H1 (cell line): Measurements from ENCODE around the gene USHBP1. TPM values are rescaled to one million over a fixed set of nuclear protein-coding genes. Genes with fewer than 3 reads are reported as not detected.

Source experiments
- CTCF ChIA-PET: fragments of 300-600 bp; sonication (Branson Sonifier 250); formaldehyde crosslinking; loops from one replicate; lab custom pipeline; 2021; ENCODE audit not compliant: partially characterized antibody; lab: Charles Lee
- POLR2A ChIA-PET: fragments of 300-600 bp; sonication (Branson Sonifier 250); formaldehyde crosslinking; loops from one replicate; lab custom pipeline; 2021; ENCODE audit warnings: inconsistent platforms; ENCODE audit not compliant: partially characterized antibody; lab: Charles Lee
- DNase-seq, 2 experiments: peaks; one replicate each; pipeline versions ENCODE4 v3.0.0 to v3.0.0-alpha.2; 2010 to 2022; ENCODE audit warnings: low spot score in 2 of 2, low read depth in 1 of 2, mixed read lengths in 1 of 2
- FAIRE-seq: peaks from 2 replicates; lab custom pipeline; 2011; peaks lifted over from hg19 to GRCh38; lab: Jason Lieb, UNC
- H2AFZ ChIP-seq: 2 replicates; pipeline ENCODE4 v1.8.1; 2012; ENCODE audit warnings: low read length, inconsistent platforms
- H2AK5ac ChIP-seq: 2 replicates; pipeline ENCODE4 v1.6.1; 2013; ENCODE audit warnings: low read depth, low read length
- H2BK120ac ChIP-seq: replicated peaks from 2 replicates; pipeline ENCODE3; 2013; ENCODE audit warnings: low read depth, low read length, inconsistent platforms
- H2BK12ac ChIP-seq: 2 replicates; pipeline ENCODE4 v1.6.1; 2013; ENCODE audit warnings: low read depth, low read length
- H2BK15ac ChIP-seq: 2 replicates; pipeline ENCODE4 v1.6.1; 2013; ENCODE audit warnings: low read length
- H2BK20ac ChIP-seq: 2 replicates; pipeline ENCODE4 v1.6.1; 2013; ENCODE audit warnings: low read length
- H2BK5ac ChIP-seq: 2 replicates; pipeline ENCODE4 v1.6.1; 2013; ENCODE audit warnings: low read depth, low read length
- H3K14ac ChIP-seq: 2 replicates; pipeline ENCODE4 v1.6.1; 2013; ENCODE audit warnings: inconsistent platforms; ENCODE audit not compliant: insufficient read length
- H3K18ac ChIP-seq: 2 replicates; pipeline ENCODE4 v1.6.1; 2013; ENCODE audit warnings: low read length; ENCODE audit errors: extremely low read depth
- H3K23ac ChIP-seq: 2 replicates; pipeline ENCODE4 v1.6.1; 2013; ENCODE audit warnings: inconsistent platforms; ENCODE audit not compliant: insufficient read length
- H3K23me2 ChIP-seq: 2 replicates; pipeline ENCODE4 v1.6.1; 2013; ENCODE audit warnings: low read depth, low read length
- H3K27ac ChIP-seq: 2 replicates; pipeline ENCODE4 v1.6.1; 2011; ENCODE audit warnings: low read depth, low read length, inconsistent platforms
- H3K27me3 ChIP-seq, 4 experiments: replicated peaks in 1 of 4; 1 replicate in 1 of 4; 2 replicates in 3 of 4; pipeline versions ENCODE4 v1.6.1 to v1.8.1; 2011 to 2013; ENCODE audit warnings: low read length in 3 of 4, mild to moderate bottlenecking in 3 of 4, inconsistent platforms in 2 of 4, mixed read lengths in 2 of 4, moderate library complexity in 1 of 4; ENCODE audit not compliant: control insufficient read depth in 3 of 4, insufficient read depth in 3 of 4; ENCODE audit errors: extremely low read depth in 1 of 4
- H3K36me3 ChIP-seq, 4 experiments: 2 replicates each; pipeline versions ENCODE4 v1.6.1 to v1.8.1; 2011 to 2013; ENCODE audit warnings: mild to moderate bottlenecking in 4 of 4, low read length in 3 of 4, moderate library complexity in 2 of 4, control low read depth in 1 of 4, inconsistent platforms in 1 of 4; ENCODE audit not compliant: insufficient read depth in 4 of 4, control insufficient read depth in 2 of 4
- H3K4ac ChIP-seq: replicated peaks from 2 replicates; pipeline ENCODE3; 2013; ENCODE audit warnings: low read length, low read depth, mixed read lengths, inconsistent platforms; ENCODE audit not compliant: insufficient read length
- H3K4me1 ChIP-seq, 4 experiments: replicated peaks in 1 of 4; 1 replicate in 1 of 4; 2 replicates in 3 of 4; pipeline versions ENCODE4 v1.6.1 to v1.8.1; 2011 to 2013; ENCODE audit warnings: low read length in 3 of 4, inconsistent platforms in 2 of 4, mixed read lengths in 1 of 4; ENCODE audit not compliant: insufficient read depth in 4 of 4, control insufficient read depth in 3 of 4
- H3K4me2 ChIP-seq, 2 experiments: 2 replicates each; pipeline versions ENCODE4 v1.6.1 to v1.8.1; 2011 to 2013; ENCODE audit warnings: low read depth in 2 of 2, low read length in 2 of 2, control low read depth in 1 of 2, inconsistent platforms in 1 of 2, mild to moderate bottlenecking in 1 of 2; ENCODE audit not compliant: insufficient read depth in 1 of 2
- H3K4me3 ChIP-seq, 4 experiments: fragments of 200-600, 300-600 bp in 1 of 4; sonication (generic), shearing (Covaris generic), sonication (Bioruptor Twin) in 1 of 4; 2 replicates each; pipeline versions ENCODE4 v1.5.1 to v1.8.1; 2011 to 2016; ENCODE audit warnings: low read length in 4 of 4, low read depth in 3 of 4, control low read depth in 2 of 4, inconsistent platforms in 2 of 4, mild to moderate bottlenecking in 2 of 4, mixed read lengths in 1 of 4, moderate library complexity in 1 of 4; ENCODE audit not compliant: insufficient read depth in 2 of 4; ENCODE audit errors: extremely low read depth in 1 of 4
- H3K56ac ChIP-seq: replicated peaks from 2 replicates; pipeline ENCODE3; 2013; ENCODE audit warnings: low read depth, mild to moderate bottlenecking, mixed read lengths, low read length, inconsistent platforms; ENCODE audit not compliant: insufficient read length
- H3K79me1 ChIP-seq: 2 replicates; pipeline ENCODE4 v1.6.1; 2013; ENCODE audit warnings: low read depth, low read length, control low read depth
- H3K79me2 ChIP-seq, 2 experiments: 2 replicates each; pipeline versions ENCODE4 v1.6.1 to v1.8.1; 2012 to 2013; ENCODE audit warnings: low read length in 2 of 2, mild to moderate bottlenecking in 2 of 2, inconsistent platforms in 1 of 2; ENCODE audit not compliant: insufficient read depth in 2 of 2, control insufficient read depth in 1 of 2
- H3K9ac ChIP-seq, 4 experiments: replicated peaks in 1 of 4; 1 replicate in 1 of 4; 2 replicates in 3 of 4; pipeline versions ENCODE4 v1.6.1 to v1.8.1; 2011 to 2013; ENCODE audit warnings: low read depth in 3 of 4, low read length in 3 of 4, control low read depth in 2 of 4, mild to moderate bottlenecking in 2 of 4, moderate library complexity in 2 of 4, inconsistent platforms in 1 of 4; ENCODE audit errors: extremely low read depth in 1 of 4
- H3K9me3 ChIP-seq, 2 experiments: 2 replicates each; pipeline versions ENCODE4 v1.6.1 to v1.8.1; 2012 to 2013; ENCODE audit warnings: mild to moderate bottlenecking in 2 of 2, moderate library complexity in 2 of 2, control low read depth in 1 of 2, inconsistent platforms in 1 of 2, low read depth in 1 of 2, low read length in 1 of 2, mixed read lengths in 1 of 2; ENCODE audit not compliant: insufficient read depth in 2 of 2
- H4K20me1 ChIP-seq, 2 experiments: replicated peaks in 1 of 2; 2 replicates each; pipeline versions ENCODE3 to v1.8.1; 2011 to 2013; ENCODE audit warnings: inconsistent platforms in 2 of 2, low read length in 2 of 2, mild to moderate bottlenecking in 1 of 2; ENCODE audit not compliant: insufficient read depth in 2 of 2, control insufficient read depth in 1 of 2
- H4K5ac ChIP-seq: 2 replicates; pipeline ENCODE4 v1.6.1; 2013; ENCODE audit warnings: low read length, low read depth, mixed read lengths, inconsistent platforms; ENCODE audit not compliant: insufficient read length
- H4K8ac ChIP-seq: 2 replicates; pipeline ENCODE4 v1.8.0; 2013; ENCODE audit warnings: mild to moderate bottlenecking, moderate library complexity, low read length, inconsistent platforms; ENCODE audit not compliant: insufficient read depth; ENCODE audit errors: extremely low read depth
- H4K91ac ChIP-seq: replicated peaks from 2 replicates; pipeline ENCODE3; 2013; ENCODE audit warnings: low read length, mixed read lengths, inconsistent platforms; ENCODE audit not compliant: insufficient read length
- BACH1 ChIP-seq: IDR thresholded peaks from 2 replicates; pipeline ENCODE4 v1.6.1; 2012; ENCODE audit warnings: low read length, improper control_type of control experiment
- HDAC6 ChIP-seq: IDR thresholded peaks from one replicate; pipeline ENCODE4 v1.7.1; 2012; ENCODE audit warnings: low read depth, mild to moderate bottlenecking, inconsistent platforms, low read length, moderate library complexity
- JUN ChIP-seq: IDR thresholded peaks from 2 replicates; pipeline ENCODE4 v1.6.1; 2011; ENCODE audit warnings: low read depth, mild to moderate bottlenecking, improper control_type of control experiment, low read length
- POLR2A ChIP-seq, 2 experiments: IDR thresholded peaks; 1 replicate in 1 of 2; 2 replicates in 1 of 2; pipeline ENCODE4 v1.6.1; 2011; ENCODE audit warnings: low read depth in 2 of 2, low read length in 2 of 2, mild to moderate bottlenecking in 2 of 2; ENCODE audit errors: control extremely low read depth in 1 of 2
- RBBP5 ChIP-seq: IDR thresholded peaks from 2 replicates; pipeline ENCODE4 v1.7.1; 2012; ENCODE audit warnings: low read depth, mild to moderate bottlenecking, inconsistent platforms, low read length, moderate library complexity, borderline replicate concordance
- TAF7 ChIP-seq: optimal IDR thresholded peaks from 2 replicates; pipeline ENCODE3; 2011; ENCODE audit warnings: low read depth, mild to moderate bottlenecking, inconsistent platforms, low read length, moderate library complexity, borderline replicate concordance
- TEAD4 ChIP-seq: IDR thresholded peaks from 2 replicates; pipeline ENCODE4 v1.6.1; 2012; ENCODE audit warnings: low read depth, low read length, inconsistent platforms, mixed read lengths
- YY1 ChIP-seq: IDR thresholded peaks from 2 replicates; pipeline ENCODE4 v1.6.1; 2011; ENCODE audit warnings: low read depth, mild to moderate bottlenecking, low read length
- WGBS, 2 experiments: shearing (Covaris generic) in 1 of 2; methylation state at CpG; one replicate each; pipeline versions ENCODE4 v1.1.6 to v1.1.7; 2013 to 2015; ENCODE audit warnings: low lambda C conversion rate in 2 of 2, mixed read lengths in 2 of 2, inconsistent platforms in 1 of 2, low coverage in 1 of 2, missing lambda C conversion rate in 1 of 2; ENCODE audit not compliant: insufficient replicate concordance in 2 of 2, insufficient coverage in 1 of 2, insufficient read length in 1 of 2; ENCODE audit errors: extremely low coverage in 1 of 2, missing lambda C conversion rate in 1 of 2; 5-methylcytosine and 5-hydroxymethylcytosine counted together
- polyA plus RNA-seq, 7 experiments: library from polyadenylated mRNA; depleted of rRNA in 3 of 7; stranded (reverse) in 5 of 7; unstranded in 2 of 7; fragments of >200 nt in 5 of 7; fragments of 200-250 nt in 2 of 7; gene quantifications; 1 replicate in 5 of 7; 2 replicates in 1 of 7; 4 replicates in 1 of 7; pipeline versions ENCODE4 v1.2.1 to v1.2.3, GENCODE V29; 2011 to 2013; ENCODE audit warnings: missing spikeins in 2 of 7, mixed read lengths in 2 of 7
- total RNA-seq: library from RNA; stranded (reverse); fragmentation: NEBNext Ultra II Directional; extraction: Animal tissue kit (Norgen Biotek cat#: 25700); gene quantifications from 2 replicates; pipeline ENCODE4 v1.2.1, GENCODE V29; 2021
- TF ChIP-seq, protein P1 (sequence below): IDR thresholded peaks from 2 replicates; pipeline ENCODE4 v1.6.1; 2011; ENCODE audit warnings: low read length, improper control_type of control experiment

Gene USHBP1
- total and polyA plus RNA-seq, 2 of the 8 experiments (the other 6 are each of a cell fraction or from before 2014, with no cell fraction given), result 5.0 to 7.5 TPM

DNA sequence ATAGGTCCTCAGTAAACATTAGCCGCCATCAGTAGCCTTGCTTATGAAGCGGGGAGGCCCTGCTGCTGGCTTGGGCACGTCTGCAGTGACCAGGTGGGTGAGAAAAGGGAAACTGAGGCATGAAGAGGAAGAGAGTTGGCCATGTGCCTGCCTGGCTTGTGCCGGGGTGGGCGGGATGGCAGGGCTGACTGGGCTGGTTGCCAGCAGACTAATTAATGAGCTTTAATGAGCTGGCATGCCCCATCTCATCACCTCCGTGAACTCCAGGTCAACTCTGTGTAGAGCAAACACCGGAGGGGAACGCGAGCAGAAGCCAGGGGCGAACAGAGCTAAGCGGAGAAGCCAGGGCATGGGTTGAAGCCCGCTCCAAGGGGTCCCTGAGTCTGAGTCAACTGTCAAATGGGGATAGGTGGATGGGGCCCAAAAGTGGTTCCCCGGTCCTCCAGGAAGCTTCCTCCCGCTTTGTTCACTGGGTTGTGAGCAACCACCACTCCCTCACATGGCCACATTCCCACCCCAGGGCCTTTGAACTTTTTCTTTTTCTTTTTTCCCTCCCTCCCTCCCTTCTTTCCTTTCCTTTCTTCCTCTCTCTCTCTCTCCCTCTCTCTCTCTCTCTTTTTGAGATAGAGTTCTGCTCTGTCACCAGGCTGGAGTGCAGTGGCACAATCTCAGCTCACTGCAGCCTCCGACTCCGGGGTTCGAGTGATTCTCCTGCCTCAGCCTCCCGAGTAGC is 27.6 kb downstream of the USHBP1 start:
- no peak overlapping the region for H3K14ac ChIP-seq
- no peak for TF ChIP-seq POLR2A (IDR thresholded peaks at IDR 0.05; ENCODE audit: control extremely low read depth in 1 of 2, low read depth in 2 of 2, low read length in 2 of 2)
- TF ChIP-seq TEAD4, result no peak
- TF ChIP-seq HDAC6, result no peak
- no peak for TF ChIP-seq JUN
- no peak for TF ChIP-seq YY1
- no peak for TF ChIP-seq BACH1
- TF ChIP-seq TAF7, result no peak
- TF ChIP-seq, protein P1, sequence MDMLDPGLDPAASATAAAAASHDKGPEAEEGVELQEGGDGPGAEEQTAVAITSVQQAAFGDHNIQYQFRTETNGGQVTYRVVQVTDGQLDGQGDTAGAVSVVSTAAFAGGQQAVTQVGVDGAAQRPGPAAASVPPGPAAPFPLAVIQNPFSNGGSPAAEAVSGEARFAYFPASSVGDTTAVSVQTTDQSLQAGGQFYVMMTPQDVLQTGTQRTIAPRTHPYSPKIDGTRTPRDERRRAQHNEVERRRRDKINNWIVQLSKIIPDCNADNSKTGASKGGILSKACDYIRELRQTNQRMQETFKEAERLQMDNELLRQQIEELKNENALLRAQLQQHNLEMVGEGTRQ, result no peak
- TF ChIP-seq RBBP5, result no peak
- no peak for DNase-seq
- H3K4me1 ChIP-seq, result peaks cover 3 to 11% (median 7%) of the 10 kb centered on the region in 4 experiments
- H4K8ac ChIP-seq, result no peak overlapping the region; the same call in 1 of the 2 replicates
- POLR2A ChIA-PET, result interaction anchor here (1.0 to 12.3 kb wide), 13 partner anchors 6 to 84 kb away, joined by 3 to 118 read pairs (median 5); partner anchors contain the start of genes ANKLE1, NR2F6, OCEL1 and USE1
- no peak overlapping the region for H3K23ac ChIP-seq
- CTCF ChIA-PET, result interaction anchor here (0.6 to 1.8 kb wide), 10 partner anchors 9 to 1014 kb away, joined by 3 to 6 read pairs (median 3); no protein-coding TSS in a partner anchor
- peaks cover 6 to 28% (median 9%) of the 10 kb centered on the region in 4 experiments for H3K36me3 ChIP-seq
- H3K18ac ChIP-seq, result no peak overlapping the region; the same call in 1 of the 2 replicates
- H3K4me2 ChIP-seq, result peak overlapping the region in 1 of 2 experiments; percentile 92; a peak in 1 of 4 replicates
- no peak overlapping the region for H3K4ac ChIP-seq
- no peaks in the 10 kb centered on the region for H3K27me3 ChIP-seq
- H2AK5ac ChIP-seq, result no peak overlapping the region
- H3K79me2 ChIP-seq, result peaks cover 12 to 51% of the 10 kb centered on the region in 2 experiments; a peak in 3 of 4 replicates
- peak overlapping the region in 1 of 4 experiments; percentile 45; a peak in 1 of 8 replicates for H3K4me3 ChIP-seq
- peak overlapping the region; percentile 48; the same call in 1 of the 2 replicates for H2BK20ac ChIP-seq
- H3K9me3 ChIP-seq, result no peaks in the 10 kb centered on the region
- no peak overlapping the region for H2BK15ac ChIP-seq
- FAIRE-seq, result no peak
- no peak overlapping the region for H3K27ac ChIP-seq
- peak overlapping the region; percentile 93 for H2BK5ac ChIP-seq
- H3K23me2 ChIP-seq, result peaks cover 4% of the 10 kb centered on the region; the same call in 1 of the 2 replicates
- peaks cover 18% of the 10 kb centered on the region for H3K79me1 ChIP-seq
- no peak overlapping the region for H2AFZ ChIP-seq
- WGBS, 2 experiments, result 87% methylated on average over 16 of the region's 18 CpGs; no CpG with 5 or more reads in 1 of the 2 experiments
- peak overlapping the region; percentile 70 for H4K91ac ChIP-seq
- no peak overlapping the region for H4K5ac ChIP-seq
- H4K20me1 ChIP-seq, result peaks cover 15 to 21% of the 10 kb centered on the region in 2 experiments
- H2BK120ac ChIP-seq, result no peak overlapping the region
- peak overlapping the region; percentile 60; the same call in 1 of the 2 replicates for H2BK12ac ChIP-seq
- H3K9ac ChIP-seq, result no peak overlapping the region
- no peak overlapping the region for H3K56ac ChIP-seq
